ENCODE data around the gene CCDC47.

DNA sequence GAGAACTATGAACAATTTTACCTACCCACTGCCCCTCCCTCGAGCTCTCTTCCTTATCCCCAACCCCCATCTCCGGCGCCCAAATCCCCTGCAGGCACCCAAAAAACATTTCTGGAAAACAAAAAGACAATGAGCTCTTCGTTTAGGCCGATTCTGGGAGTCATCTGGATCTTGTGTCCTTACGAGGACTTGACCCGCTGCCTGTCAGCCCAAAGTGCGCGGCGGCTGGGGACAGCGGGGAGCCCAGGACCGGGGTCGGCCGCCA is 32.3 kb downstream of the CCDC47 start:
- TF ChIP-seq, protein P1, sequence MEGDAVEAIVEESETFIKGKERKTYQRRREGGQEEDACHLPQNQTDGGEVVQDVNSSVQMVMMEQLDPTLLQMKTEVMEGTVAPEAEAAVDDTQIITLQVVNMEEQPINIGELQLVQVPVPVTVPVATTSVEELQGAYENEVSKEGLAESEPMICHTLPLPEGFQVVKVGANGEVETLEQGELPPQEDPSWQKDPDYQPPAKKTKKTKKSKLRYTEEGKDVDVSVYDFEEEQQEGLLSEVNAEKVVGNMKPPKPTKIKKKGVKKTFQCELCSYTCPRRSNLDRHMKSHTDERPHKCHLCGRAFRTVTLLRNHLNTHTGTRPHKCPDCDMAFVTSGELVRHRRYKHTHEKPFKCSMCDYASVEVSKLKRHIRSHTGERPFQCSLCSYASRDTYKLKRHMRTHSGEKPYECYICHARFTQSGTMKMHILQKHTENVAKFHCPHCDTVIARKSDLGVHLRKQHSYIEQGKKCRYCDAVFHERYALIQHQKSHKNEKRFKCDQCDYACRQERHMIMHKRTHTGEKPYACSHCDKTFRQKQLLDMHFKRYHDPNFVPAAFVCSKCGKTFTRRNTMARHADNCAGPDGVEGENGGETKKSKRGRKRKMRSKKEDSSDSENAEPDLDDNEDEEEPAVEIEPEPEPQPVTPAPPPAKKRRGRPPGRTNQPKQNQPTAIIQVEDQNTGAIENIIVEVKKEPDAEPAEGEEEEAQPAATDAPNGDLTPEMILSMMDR (IDR thresholded peaks at IDR 0.05), result no peak
- TF ChIP-seq EP300 (IDR thresholded peaks at IDR 0.05), result no peak
- no peak for TF ChIP-seq POLR2AphosphoS5 (IDR thresholded peaks at IDR 0.05)
- no peak for TF ChIP-seq POLR2A (IDR thresholded peaks at IDR 0.05)
